Stimulated activated CD4-positive, alpha-beta T cell treated with anti-CD3 and anti-CD28 coated beads, TNF-alpha, amount 100 ng/mL, for 48 hours (primary cell): ENCODE results near the gene ITPR2.
"Not testable (repeated sequence)": the region's sequence is repeated elsewhere in the genome, so short reads cannot be mapped to it uniquely, and the experiment has no call there.

Source experiments
- DNase-seq, 3 donors: peaks; one replicate each; pipeline ENCODE4 v3.0.0-alpha.2; 2020; ENCODE audit warnings: low read depth in 3 of 3

The ITPR2 gene

DNA sequence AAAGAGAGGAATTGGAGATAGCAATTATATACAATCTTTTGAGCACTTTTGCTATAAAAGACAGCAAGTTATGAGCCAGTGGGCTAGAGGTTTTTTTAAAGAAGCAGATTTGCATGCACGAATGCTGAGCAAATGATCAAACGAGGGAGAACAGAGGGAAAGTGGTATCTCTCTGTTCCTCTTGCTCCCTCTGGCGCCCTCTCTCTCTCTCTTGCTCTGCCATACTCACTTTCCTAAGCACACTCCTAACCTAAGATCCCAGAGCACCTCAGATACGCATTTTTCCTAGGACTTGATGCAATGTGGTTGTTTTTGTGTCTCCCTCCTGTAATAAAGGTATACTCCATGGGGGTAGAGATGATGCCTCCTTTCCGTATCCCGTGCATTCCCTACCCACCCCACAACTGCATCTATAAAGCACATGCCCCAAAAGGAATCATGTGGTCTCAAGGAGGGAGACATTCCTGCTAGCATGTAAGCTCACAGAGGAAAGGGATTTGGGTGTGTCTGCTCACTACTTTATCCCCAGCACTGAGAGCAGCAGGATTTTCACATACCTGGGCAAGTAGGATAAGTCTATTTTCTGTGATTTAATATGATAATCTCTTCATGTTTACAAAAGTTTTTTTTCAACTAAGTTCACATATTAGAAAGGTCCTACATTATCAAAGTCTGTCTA lies 367.4 kb downstream of the ITPR2 start:
- no peak for DNase-seq

DNA sequence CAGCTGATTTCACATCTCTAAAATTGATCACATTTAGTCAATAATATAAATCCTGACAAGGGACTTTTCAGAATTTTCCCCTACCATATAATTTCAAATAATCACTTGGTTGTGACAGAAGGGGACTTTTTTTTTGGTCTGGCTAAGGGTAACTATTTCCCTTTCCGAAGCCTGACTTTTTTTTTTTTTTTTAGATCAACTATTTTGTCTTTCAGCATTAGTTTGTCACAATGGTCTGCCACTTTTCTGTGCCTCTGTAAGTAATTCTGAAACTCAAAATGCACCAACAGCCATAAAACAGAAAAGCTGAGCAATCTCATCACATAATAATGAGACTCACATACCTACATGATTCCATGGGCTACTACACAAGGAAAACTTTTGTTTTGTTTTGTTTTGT lies 371.2 kb downstream of the ITPR2 start:
- no peak for DNase-seq

DNA sequence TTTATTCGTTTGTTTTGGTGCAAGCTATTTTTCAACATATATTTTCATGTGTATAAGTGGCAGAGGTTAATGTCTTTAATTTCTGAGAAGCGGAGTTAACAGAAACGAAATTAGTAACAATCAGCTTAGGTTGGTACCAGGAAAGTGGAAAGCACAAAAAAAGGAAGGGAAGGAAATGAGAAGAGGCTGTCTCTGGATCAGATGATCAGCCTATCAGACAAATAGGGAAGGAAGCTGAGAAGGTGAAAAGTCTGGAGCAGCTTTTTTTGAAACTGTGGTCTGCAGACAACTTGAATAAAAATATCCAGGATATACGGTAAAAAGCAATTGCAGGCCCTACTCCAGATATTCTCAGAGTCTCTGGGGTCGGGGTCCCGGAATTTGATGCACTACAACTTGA lies 372.6 kb downstream of the ITPR2 start:
- no peak for DNase-seq

DNA sequence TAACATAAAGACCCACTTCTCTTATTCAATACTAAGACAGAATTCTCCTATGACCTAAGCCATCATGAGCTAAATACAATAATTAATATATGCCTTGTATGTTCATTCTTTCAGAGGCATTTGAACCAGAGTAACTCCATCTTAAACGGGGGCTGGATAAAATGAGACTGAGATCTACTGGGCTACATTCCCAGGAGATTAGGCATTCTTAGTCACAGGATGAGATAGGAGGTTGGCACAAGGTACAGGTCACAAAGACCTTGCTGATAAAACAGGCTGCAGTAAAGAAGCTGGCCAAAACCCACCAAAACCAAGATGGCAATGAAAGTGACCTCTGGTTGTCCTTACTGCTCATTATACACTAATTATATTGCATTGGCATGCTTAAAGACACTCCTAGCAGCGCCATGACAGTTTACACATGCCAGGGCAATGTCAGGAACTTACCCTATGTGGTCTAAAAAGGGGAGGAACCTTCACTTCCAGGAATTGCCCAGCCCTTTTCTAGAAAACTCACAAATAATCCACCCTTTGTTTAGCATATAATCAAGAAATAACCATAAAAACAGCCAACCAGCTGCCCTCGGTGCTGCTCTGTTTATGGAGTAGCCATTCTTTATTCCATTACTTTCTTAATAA lies 376.9 kb downstream of the ITPR2 start:
- DNase-seq, result no peak

DNA sequence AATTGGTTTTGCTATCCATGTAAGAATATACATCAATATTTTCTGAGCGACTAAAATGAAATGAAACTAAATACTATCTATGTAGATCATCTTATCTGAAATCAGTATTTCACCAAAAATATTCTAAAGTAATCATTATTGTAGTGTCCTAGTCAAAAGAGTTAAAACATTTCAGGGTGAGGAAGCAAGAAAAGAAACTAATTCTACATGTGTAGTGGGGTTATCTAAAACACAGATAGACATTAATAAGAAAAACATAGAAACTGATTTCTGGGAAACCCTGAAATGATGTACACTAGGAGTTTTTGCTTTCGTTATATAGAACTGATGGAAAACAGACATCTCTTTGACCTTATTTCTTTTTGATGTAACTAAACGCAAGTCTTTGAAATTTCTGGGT lies 379.7 kb downstream of the ITPR2 start:
- no peak for DNase-seq

DNA sequence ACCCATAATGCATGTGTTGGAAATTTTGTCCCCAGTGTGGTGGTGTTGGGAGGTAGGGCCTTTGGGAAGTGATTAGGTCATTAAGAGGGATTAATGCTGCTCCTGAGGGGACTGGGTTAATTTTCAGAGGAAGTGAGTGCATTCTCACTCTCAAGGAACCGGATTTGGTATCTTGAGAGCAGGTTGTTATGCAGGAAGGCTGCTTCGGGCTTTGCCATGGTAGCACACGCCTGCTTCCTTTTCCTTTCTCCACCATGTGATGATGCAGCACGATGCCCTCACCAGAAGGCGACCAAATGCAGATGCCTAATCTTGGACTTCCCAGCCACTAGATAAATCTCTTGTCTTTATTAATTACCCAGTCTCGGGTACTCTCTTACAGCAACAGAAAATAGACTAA lies 380.5 kb downstream of the ITPR2 start:
- DNase-seq, result no peak

DNA sequence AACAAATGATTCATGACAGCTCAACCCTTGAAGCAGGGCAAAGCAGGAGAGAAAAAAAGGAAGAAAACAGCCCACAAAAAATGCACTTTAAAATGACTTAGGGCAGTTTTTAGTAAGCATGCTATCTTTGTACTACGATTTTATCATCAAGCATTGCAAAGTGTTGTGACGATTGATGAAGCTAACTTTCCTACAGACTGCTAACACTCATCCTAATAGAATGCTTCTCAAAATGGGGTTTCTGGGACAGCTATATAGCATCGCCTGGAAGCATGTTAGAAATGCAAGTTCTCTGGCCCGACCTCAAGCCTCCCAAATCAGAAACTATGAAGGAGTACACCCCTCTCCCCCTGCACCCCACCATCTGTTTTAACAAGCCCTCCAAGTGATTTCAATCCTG lies 381.2 kb downstream of the ITPR2 start:
- DNase-seq, result no peak

DNA sequence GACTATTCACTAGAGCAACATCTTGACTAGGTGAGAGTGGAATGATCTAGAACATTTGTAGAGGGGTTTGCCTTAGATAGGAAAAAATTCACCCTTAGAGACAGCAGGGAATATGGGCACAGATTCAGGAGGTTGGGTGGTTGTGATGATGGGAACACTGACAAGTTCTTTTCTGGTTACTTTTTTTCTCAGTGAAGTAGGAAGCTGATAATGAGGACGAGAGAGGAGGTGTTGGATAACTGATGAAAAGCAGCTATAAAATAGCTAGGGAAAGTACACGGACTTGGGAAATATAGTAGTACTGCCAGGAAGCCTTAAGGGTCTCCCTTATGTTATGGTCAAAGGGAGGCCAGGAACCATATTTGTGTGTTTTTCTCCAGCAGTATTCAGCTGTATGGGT lies 387.1 kb downstream of the ITPR2 start:
- no peak for DNase-seq

DNA sequence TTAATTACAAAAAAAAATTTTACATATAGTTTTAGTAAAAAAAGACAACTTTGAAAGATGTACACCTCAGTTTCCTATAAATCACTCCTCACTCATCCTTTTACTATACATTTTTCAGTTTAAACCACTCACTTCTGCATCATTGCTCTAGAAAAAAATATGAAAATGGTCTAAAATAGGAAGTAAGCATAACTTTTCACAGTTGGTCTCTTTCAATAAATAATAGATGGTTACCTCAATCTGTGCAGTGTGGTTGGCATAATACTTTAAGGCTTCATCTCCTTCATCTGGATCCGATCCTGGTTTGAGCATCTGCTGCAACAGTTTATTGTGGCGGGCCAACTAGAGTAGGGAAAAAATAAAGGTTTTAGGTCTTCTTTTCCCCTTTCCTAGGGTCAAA lies 389.7 kb downstream of the ITPR2 start:
- no peak for DNase-seq

DNA sequence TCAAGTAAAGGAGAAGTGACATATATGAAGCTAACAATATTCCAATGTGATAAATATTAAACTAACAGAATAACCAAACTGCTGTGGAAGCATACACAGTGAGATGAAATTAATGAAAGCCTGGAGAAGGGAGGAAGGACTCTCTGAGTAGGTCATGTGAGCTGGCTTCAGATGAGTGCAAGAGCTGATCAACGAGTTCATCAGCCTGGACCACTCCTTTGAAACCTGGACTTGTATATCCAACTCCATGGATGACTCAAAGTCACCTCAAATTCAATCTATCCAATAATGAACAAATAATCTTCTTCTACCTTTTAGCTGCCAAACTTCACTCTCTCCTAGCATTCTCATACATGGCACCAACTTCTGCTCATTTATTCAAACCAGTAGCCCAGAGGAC lies 391.6 kb downstream of the ITPR2 start:
- DNase-seq, result no peak

DNA sequence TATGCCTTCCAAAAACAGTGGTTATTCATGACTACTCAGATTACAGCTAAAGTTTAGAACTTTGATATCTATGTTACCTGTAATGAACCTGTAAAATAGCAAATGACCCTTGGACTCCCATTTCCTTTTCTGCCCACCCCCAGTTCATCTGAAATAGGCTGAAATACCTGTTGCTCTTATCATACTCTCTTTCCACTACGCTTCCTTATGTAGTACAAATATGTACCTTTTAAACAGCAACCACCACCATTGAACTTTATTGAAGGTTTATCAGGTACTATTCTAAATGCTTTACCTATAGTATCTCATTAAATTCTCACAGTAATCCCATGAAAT lies 398.0 kb downstream of the ITPR2 start:
- DNase-seq, result no peak

DNA sequence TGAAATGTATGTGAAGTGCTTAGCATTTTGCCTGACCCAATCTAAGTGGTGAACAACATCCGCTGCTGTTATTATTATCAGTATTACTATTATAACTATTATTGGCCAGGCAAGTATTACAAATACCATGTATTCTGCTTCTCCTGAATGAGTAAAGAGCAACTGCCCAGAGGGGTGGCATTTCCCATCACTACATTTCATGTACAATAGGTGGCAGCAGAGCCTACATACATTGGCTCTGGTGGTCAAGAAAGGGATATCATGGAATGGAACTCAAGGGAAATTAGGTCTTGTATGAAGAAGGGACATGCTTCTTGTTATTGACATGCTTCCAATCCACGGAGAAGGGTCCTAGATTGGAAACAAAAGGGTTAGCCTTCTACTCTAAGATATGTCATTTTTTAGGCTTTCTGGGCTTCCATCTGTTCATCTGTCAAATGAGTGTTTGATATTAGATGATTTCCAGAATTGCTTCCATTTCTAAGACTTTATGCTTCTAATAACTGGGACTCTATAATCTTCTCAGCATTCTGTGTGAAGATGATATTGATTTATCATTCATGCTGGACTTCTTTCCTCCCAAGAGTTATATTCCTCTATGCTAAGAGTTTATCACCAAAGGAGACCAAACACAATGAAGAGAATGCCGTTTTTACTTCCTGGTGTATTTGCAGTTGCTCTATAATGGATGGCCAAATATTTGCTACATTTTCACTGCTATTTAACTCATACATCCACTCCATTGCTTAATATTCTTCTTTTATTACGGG lies 398.5 kb downstream of the ITPR2 start:
- DNase-seq, result peak in 1 of 3 donors; percentile 1

DNA sequence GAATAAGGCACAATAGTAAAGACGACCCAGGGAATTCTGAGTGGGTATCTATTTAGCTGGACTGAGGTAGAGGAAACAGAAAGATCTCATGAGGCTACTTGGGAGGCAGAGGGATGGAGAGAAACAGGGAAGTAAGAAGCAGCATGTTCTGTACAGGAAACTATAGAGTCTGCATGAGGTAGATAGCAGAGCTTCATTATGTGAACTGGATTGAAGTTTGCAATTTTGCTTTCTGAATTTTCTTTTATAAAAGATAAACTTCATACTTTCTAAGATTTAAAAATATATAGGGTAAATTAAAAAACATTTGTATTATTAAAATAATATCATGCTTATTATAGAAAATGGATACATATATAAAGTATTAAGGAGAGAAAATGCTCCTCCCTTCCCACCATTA lies 399.3 kb downstream of the ITPR2 start:
- not testable (repeated sequence) for DNase-seq

DNA sequence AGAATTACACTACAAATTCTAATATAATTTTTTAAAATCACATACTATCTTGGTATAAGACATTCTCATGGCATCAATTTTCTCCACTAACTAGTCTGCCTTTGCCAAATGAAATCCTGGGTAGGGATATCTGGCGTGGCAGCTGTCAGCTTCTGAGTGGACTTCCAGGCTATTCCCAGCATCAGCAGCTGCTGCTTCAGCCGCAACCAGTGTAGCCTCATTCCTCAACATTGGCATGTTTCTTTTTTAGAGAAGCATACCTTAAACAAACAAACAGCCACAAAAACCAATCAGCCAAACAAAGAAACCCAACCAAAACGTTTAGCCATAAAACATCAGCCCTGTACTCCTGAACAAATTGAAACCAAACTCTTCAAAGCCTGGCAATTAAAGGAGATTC lies 401.8 kb downstream of the ITPR2 start:
- no peak for DNase-seq

DNA sequence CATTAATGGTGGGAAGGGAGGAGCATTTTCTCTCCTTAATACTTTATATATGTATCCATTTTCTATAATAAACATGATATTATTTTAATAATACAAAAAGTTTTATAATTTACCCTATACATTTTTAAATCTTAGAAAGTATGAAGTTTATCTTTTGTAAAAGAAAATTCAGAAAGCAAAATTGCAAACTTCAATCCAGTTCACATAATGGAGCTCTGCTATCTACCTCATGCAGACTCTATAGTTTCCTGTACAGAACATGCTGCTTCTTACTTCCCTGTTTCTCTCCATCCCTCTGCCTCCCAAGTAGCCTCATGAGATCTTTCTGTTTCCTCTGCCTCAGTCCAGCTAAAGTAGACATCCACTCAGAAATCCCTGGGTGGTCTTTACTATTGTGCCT lies 402.4 kb downstream of the ITPR2 start:
- DNase-seq, result not testable (repeated sequence)

DNA sequence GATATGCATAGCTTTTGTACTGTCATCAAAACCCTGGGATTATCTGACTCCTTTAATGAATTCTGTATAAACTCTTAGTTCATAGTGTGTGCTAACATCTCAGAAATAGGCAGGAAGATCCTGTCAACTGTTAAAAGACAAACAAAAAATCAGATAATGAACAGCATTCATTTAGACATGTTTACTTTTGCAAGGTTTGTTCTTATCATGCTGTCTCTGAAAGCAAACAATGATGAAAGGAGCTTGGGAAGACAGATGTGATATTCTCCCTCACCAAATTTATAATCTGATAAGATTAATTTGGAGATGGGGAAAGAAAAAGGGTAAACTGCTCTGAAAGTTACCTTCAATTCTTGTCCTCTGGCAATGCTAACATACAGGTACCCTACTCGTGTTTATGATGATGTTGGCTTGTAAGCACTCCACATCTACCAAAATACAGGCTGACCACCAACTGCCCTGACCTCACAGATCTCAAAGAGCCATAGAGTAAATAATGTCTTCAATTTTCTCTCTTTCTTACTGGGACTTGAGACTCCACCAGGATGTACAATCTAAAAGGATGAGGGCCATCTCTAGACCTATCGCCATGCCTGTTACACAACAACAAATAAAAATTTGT lies 403.8 kb downstream of the ITPR2 start:
- no peak for DNase-seq

DNA sequence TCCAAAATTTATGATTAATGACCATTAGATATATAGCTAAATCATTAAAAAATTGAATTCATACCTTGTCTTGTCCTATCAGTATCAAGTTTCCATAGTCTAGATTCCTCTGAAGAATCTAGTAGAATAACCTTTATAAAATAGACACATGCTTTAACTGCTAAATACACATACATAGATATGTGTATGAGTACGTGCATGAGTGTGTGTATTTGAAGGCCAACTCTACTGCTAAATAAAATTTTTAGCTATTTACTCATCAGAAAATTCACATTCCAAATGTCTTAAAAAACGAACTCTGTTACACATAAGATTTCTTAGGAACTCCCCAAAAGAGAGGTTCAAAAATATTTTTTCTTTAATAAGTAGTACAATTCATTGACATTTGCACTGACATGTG lies 404.6 kb downstream of the ITPR2 start:
- no peak for DNase-seq

DNA sequence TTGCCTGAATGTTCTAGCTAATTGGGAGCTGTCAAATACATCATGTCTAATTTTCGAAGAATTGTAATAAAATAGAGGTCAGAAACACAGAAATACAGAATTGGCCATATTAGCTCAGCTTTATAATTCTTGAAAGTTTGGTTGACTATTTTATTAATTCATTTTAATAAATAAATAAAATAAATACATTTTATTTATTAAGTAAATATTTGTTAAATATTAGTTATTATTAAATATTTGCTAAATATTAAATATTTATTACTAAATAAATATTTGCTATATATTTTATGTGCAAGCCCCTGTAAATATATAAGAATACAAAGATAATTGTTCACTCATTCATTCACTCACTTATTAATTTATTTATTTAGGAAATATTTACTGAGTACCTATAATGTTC lies 406.3 kb downstream of the ITPR2 start:
- DNase-seq, result no peak

DNA sequence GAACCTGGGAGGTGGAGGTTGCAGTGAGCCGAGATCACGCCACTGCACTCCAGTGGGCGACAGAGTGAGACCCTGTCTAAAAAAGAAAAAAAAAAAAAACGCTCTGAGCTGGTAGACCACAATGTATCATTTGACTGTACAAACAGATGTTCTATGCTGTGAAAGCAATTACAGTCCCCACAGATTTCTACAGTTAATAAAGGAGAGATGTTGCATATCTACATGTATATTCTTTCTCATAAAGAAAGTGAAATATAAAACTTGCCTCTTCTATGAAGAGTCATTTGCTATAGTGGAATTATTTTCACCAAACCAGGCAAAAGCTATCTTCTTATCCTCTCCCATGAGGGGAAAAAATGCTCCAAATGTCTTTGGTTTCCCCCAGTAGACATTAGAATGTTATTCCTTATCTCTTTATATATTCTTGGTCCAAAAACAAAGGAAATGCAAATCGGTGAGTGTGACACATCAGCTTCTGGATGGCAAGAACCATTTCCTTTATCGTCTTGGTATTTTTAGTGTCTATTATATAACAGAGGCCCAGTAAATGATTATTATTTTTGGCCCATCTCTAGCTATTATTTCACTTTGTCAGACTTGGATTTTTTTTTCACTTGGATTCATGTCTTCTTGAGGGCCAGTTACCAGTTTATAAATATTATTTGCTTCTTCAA lies 407.3 kb downstream of the ITPR2 start:
- DNase-seq, result no peak

DNA sequence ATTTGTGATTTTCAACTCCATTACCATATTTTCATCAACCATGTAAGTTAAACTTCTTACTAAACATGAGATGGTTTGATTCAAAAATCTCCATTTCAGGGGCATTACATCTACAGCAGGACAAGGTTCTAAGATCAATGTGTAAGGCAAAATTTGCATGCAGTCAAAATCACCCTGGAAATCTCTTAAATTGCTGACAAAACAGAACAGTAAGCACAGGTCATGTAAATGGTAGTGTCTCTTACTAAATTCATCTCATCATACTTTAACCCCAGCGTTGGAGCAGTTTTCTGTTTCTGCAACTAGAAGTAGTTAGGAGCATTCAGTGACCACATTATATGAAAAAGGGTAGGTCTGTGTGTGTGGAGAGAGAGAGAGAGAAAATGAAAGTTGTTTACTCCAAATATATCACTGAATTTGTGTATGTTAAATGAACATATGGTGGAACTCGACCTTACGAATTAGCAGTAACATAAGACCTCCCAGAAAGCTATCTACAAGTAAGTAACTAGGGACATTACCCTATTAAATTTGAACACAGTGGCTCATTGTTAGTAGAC lies 410.1 kb downstream of the ITPR2 start:
- no peak for DNase-seq

DNA sequence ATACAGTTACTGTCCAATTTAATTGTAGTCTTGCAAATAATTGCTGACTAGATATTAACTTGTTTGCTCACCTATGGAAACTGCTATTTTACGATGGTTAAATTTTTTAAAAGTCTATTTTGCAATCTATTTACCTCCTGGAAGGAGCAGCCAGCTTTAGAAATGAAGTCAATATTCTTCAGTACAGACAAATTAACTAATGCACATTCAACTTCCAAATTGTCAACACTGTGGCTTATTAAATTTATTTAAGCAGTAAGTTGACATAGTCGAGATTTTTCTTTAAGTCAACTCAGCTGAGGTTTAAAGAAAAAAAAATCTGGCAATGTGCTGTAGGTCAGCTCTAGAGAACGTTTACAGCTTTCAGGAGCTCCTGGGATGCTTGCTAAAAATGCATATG lies 416.4 kb downstream of the ITPR2 start:
- no peak for DNase-seq

DNA sequence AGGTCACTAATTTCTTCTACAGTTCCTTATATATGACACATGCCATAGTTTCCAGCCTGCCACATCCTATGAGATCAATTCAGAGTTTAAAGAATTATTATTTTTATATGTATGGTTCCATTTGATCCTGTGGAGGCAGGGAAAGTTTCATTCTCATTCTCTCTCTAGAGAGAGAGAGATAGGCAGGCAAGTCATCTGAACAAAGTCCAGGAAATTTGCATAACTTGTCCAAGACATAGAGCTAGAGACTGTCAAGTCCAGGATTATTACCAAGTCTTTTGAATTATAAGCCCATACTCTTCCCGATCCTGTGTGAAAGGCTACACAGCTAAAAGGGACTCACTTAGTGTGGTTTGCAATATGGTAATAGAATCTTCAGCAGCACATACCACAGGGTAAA lies 422.3 kb downstream of the ITPR2 start:
- DNase-seq, result no peak
